ENCODE measurements around the gene SCTR.

SCTR gene

GRCh38 chr2:119397196-119397595 is 127.1 kb downstream of the SCTR start:
- H3K27ac ChIP-seq (ENCODE audit: low read depth, low read length): no peak overlapping the region
- no peaks in the 10 kb centered on the region for H3K79me1 ChIP-seq (ENCODE audit: low read length)
- H3K9ac ChIP-seq (ENCODE audit: low read length): no peak overlapping the region
- H3K23ac ChIP-seq (ENCODE audit: low read length): no peak overlapping the region
- no peak overlapping the region for H2BK15ac ChIP-seq (replicated peaks; ENCODE audit: low read depth)
- H3K4ac ChIP-seq (ENCODE audit: low read depth, low read length): no peak overlapping the region
- no peak overlapping the region for H4K5ac ChIP-seq (ENCODE audit: low read length)
- no peak overlapping the region for H2BK120ac ChIP-seq (ENCODE audit: low read depth, low read length)
- no peak overlapping the region for H4K8ac ChIP-seq (ENCODE audit: low read depth, low read length)
- no peak overlapping the region for H3K4me3 ChIP-seq (ENCODE audit: low read length)
- H3K79me2 ChIP-seq (ENCODE audit: control insufficient read depth, insufficient read depth, low read length): no peaks in the 10 kb centered on the region
- no peak overlapping the region for H3K18ac ChIP-seq (ENCODE audit: low read length)
- H3K27me3 ChIP-seq (ENCODE audit: insufficient read depth, low read length, poor library complexity): no peaks in the 10 kb centered on the region
- H3K36me3 ChIP-seq (ENCODE audit: control insufficient read depth, insufficient read depth, low read length): no peaks in the 10 kb centered on the region
- H2AK5ac ChIP-seq (ENCODE audit: low read length): no peak overlapping the region
- no peak overlapping the region for H3K56ac ChIP-seq (ENCODE audit: low read length)
- H3K4me2 ChIP-seq (ENCODE audit: low read length): no peak overlapping the region
- no CpG with 5 or more reads among the region's 6 CpGs for WGBS (ENCODE audit: extremely low coverage, insufficient coverage, low lambda C conversion rate)
- DNase-seq: no peak
- H3K4me1 ChIP-seq (ENCODE audit: control insufficient read depth, low read depth, low read length): no peaks in the 10 kb centered on the region
- no peak overlapping the region for H2BK5ac ChIP-seq (ENCODE audit: low read length)

- Histone ChIP-seq H2AK5ac (ENCODE audit: low read length) (no peak overlapping the region), H3K9ac (ENCODE audit: low read length) (no peak overlapping the region), H3K4me2 (ENCODE audit: low read length) (no peak overlapping the region), H3K4me1 (ENCODE audit: control insufficient read depth, low read depth, low read length) (no peaks in the 10 kb centered on the region), H3K79me1 (ENCODE audit: low read length) (no peaks in the 10 kb centered on the region), H3K79me2 (ENCODE audit: control insufficient read depth, insufficient read depth, low read length) (no peaks in the 10 kb centered on the region), H4K5ac (ENCODE audit: low read length) (no peak overlapping the region), H2BK120ac (ENCODE audit: low read depth, low read length) (no peak overlapping the region), H2BK5ac (ENCODE audit: low read length) (no peak overlapping the region), H3K27ac (ENCODE audit: low read depth, low read length) (no peak overlapping the region), H3K23ac (ENCODE audit: low read length) (no peak overlapping the region), H4K8ac (ENCODE audit: low read depth, low read length) (no peak overlapping the region), H3K27me3 (ENCODE audit: insufficient read depth, low read length, poor library complexity) (no peaks in the 10 kb centered on the region), H3K56ac (ENCODE audit: low read length) (no peak overlapping the region), H2BK15ac (replicated peaks; ENCODE audit: low read depth) (no peak overlapping the region), H3K4ac (ENCODE audit: low read depth, low read length) (no peak overlapping the region), H3K36me3 (ENCODE audit: control insufficient read depth, insufficient read depth, low read length) (no peaks in the 10 kb centered on the region), H3K18ac (ENCODE audit: low read length) (no peak overlapping the region), H3K4me3 (ENCODE audit: low read length) (no peak overlapping the region)
- WGBS (ENCODE audit: extremely low coverage, insufficient coverage, low lambda C conversion rate): no CpG with 5 or more reads among the region's 3 CpGs
- no peak for DNase-seq
Measured at GRCh38 chr2:119393971-119394748, 130.1 kb downstream of the SCTR start.

Measured in mesendoderm (in vitro differentiated cells).